Neutrophil (primary cell): ENCODE measurements around the gene HPCAL1.

Experiments used
- H3K27ac ChIP-seq: fragments of 200-600 bp; sonication (generic); 2 replicates; pipeline ENCODE4 v1.5.1; 2016; ENCODE audit warnings: mild to moderate bottlenecking, moderate library complexity
- H3K27me3 ChIP-seq: fragments of 200-600 bp; sonication (generic); 2 replicates; pipeline ENCODE4 v1.6.0; 2016; ENCODE audit warnings: mild to moderate bottlenecking
- H3K36me3 ChIP-seq: fragments of 200-600 bp; sonication (generic); 2 replicates; pipeline ENCODE4 v1.5.1; 2017
- H3K4me1 ChIP-seq, 2 experiments: fragments of 200-600 bp in 1 of 2; sonication (generic) in 1 of 2; 1 replicate in 1 of 2; 2 replicates in 1 of 2; pipeline versions ENCODE4 v1.5.1 to v1.6.1; 2013 to 2016; ENCODE audit warnings: low read depth in 1 of 2, low read length in 1 of 2, mild to moderate bottlenecking in 1 of 2, moderate library complexity in 1 of 2; ENCODE audit not compliant: control insufficient read depth in 1 of 2, insufficient read depth in 1 of 2
- H3K4me3 ChIP-seq, 2 experiments: fragments of 200-600 bp in 1 of 2; sonication (generic) in 1 of 2; 1 replicate in 1 of 2; 2 replicates in 1 of 2; pipeline ENCODE4 v1.5.1; 2013 to 2016; ENCODE audit warnings: low read depth in 1 of 2, low read length in 1 of 2, mild to moderate bottlenecking in 1 of 2, moderate library complexity in 1 of 2
- H3K9me3 ChIP-seq: fragments of 200-600 bp; sonication (generic); 2 replicates; pipeline ENCODE4 v1.5.1; 2016
- CTCF ChIP-seq: fragments of 200-600 bp; sonication (generic); IDR thresholded peaks from 2 replicates; pipeline ENCODE4 v1.5.1; 2016; ENCODE audit warnings: antibody characterized with exemption

The HPCAL1 gene

GRCh38 chr2:10359731-10360329, 57.1 kb downstream of the HPCAL1 start:
- TF ChIP-seq CTCF: no peak
- Histone ChIP-seq H3K4me1 (no peaks in the 10 kb centered on the region), H3K4me3 (no peak overlapping the region), H3K27ac (no peak overlapping the region), H3K36me3 (peaks cover 18% of the 10 kb centered on the region), H3K27me3 (no peaks in the 10 kb centered on the region), H3K9me3 (no peaks in the 10 kb centered on the region)

- Histone ChIP-seq H3K4me3 (no peak overlapping the region), H3K9me3 (no peaks in the 10 kb centered on the region), H3K27ac (no peak overlapping the region), H3K4me1 (no peaks in the 10 kb centered on the region), H3K36me3 (peaks cover 18% of the 10 kb centered on the region), H3K27me3 (no peaks in the 10 kb centered on the region)
- no peak for TF ChIP-seq CTCF
Observed at GRCh38 chr2:10360460-10360849, 57.8 kb downstream of the HPCAL1 start.

GRCh38 chr2:10360850-10361588, 58.3 kb downstream of the HPCAL1 start:
- Histone ChIP-seq H3K27ac (no peak overlapping the region), H3K9me3 (no peaks in the 10 kb centered on the region), H3K4me3 (no peak overlapping the region), H3K4me1 (no peaks in the 10 kb centered on the region), H3K27me3 (no peaks in the 10 kb centered on the region), H3K36me3 (peaks cover 18% of the 10 kb centered on the region)
- TF ChIP-seq CTCF: no peak

GRCh38 chr2:10362096-10362897, 59.6 kb downstream of the HPCAL1 start:
- Histone ChIP-seq H3K4me1 (no peaks in the 10 kb centered on the region), H3K4me3 (no peak overlapping the region)
- TF ChIP-seq CTCF: no peak

GRCh38 chr2:10362898-10363454, 60.3 kb downstream of the HPCAL1 start:
- H3K36me3 ChIP-seq: peaks cover 18% of the 10 kb centered on the region
- H3K9me3 ChIP-seq: no peaks in the 10 kb centered on the region
- no peaks in the 10 kb centered on the region for H3K27me3 ChIP-seq
- H3K4me1 ChIP-seq: no peaks in the 10 kb centered on the region
- TF ChIP-seq CTCF: no peak
- no peak overlapping the region for H3K4me3 ChIP-seq
- H3K27ac ChIP-seq: no peak overlapping the region

More at GRCh38 chr2:10362096-10362897, 59.6 kb downstream of the HPCAL1 start:
- no peaks in the 10 kb centered on the region for H3K9me3 ChIP-seq
- H3K27ac ChIP-seq: no peak overlapping the region
- H3K36me3 ChIP-seq: peaks cover 18% of the 10 kb centered on the region
- no peaks in the 10 kb centered on the region for H3K27me3 ChIP-seq
